ENCODE results near the gene NR3C1.

NR3C1 gene

GRCh38 chr5:143362664-143363227 lies 40.7 kb downstream of the NR3C1 start:
- no peak for DNase-seq (ENCODE audit: low read depth)

- no peak for DNase-seq (ENCODE audit: low read depth)
These were observed 42.0 kb downstream of the NR3C1 start for GRCh38 chr5:143361438-143361837.

GRCh38 chr5:143360755-143361154 lies 42.7 kb downstream of the NR3C1 start:
- DNase-seq (ENCODE audit: low read depth): no peak

GRCh38 chr5:143359869-143360268 lies 43.6 kb downstream of the NR3C1 start:
- no peak for DNase-seq (ENCODE audit: low read depth)

- no peak for DNase-seq (ENCODE audit: low read depth)
These were observed 46.5 kb downstream of the NR3C1 start for GRCh38 chr5:143356855-143357583.

GRCh38 chr5:143355710-143356109 lies 47.8 kb downstream of the NR3C1 start:
- DNase-seq (ENCODE audit: low read depth): peak; percentile 76

- DNase-seq (ENCODE audit: low read depth): no peak
These were observed 49.5 kb downstream of the NR3C1 start for GRCh38 chr5:143354025-143354424.

- no peak for DNase-seq (ENCODE audit: low read depth)
These were observed 50.8 kb downstream of the NR3C1 start for GRCh38 chr5:143352691-143353090.

GRCh38 chr5:143350751-143351602 lies 52.5 kb downstream of the NR3C1 start:
- DNase-seq (ENCODE audit: low read depth): peak; percentile 63

GRCh38 chr5:143350341-143350740 lies 53.1 kb downstream of the NR3C1 start:
- no peak for DNase-seq (ENCODE audit: low read depth)

- no peak for DNase-seq (ENCODE audit: low read depth)
These were observed 54.3 kb downstream of the NR3C1 start for GRCh38 chr5:143349177-143349576.

- DNase-seq (ENCODE audit: low read depth): no peak
These were observed 55.7 kb downstream of the NR3C1 start for GRCh38 chr5:143347698-143348344.

- DNase-seq (ENCODE audit: low read depth): peak; percentile 16
These were observed 56.4 kb downstream of the NR3C1 start for GRCh38 chr5:143347046-143347445.

GRCh38 chr5:143345671-143346440 lies 57.6 kb downstream of the NR3C1 start:
- no peak for DNase-seq (ENCODE audit: low read depth)

- DNase-seq (ENCODE audit: low read depth): no peak
These were observed 60.4 kb downstream of the NR3C1 start for GRCh38 chr5:143343042-143343441.

- DNase-seq (ENCODE audit: low read depth): no peak
These were observed 60.9 kb downstream of the NR3C1 start for GRCh38 chr5:143342607-143343006.

- peak; percentile 54 for DNase-seq (ENCODE audit: low read depth)
These were observed 61.5 kb downstream of the NR3C1 start for GRCh38 chr5:143341807-143342570.

- DNase-seq (ENCODE audit: low read depth): no peak
These were observed 62.4 kb downstream of the NR3C1 start for GRCh38 chr5:143340891-143341685.

- peak; percentile 61 for DNase-seq (ENCODE audit: low read depth)
These were observed 64.7 kb downstream of the NR3C1 start for GRCh38 chr5:143338658-143339366.
